NCI-H345 (cell line): ENCODE data around the gene SMIM21.

Experiments
- DNase-seq: peaks from one replicate; lab custom pipeline; 2025; lab: John Stamatoyannopoulos, UW

SMIM21 gene

DNA sequence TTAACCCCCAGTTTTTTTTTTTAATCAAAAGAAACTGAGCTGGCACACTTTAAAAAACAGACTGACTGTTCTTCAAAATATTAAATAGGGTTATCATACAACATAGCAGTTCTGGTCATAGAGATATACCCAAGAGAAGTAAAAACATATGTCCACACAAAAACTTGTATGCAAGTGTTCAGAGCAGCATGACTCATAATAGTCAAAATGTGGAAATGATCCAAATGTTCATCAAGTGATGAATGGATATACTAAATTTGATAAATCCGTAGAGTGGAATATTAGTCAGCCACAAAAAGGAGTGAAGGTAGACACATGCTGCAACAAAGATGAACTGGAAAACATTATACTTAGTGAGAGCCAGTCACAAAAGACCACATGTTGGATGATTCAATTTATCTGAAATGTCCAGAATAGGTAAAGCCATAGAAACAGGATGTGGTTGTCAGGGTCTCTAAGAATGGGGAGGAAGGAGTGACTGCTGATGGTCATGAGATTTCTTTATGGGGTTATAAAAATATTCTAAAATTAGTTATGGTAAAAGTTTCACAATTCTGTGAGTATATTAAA, 5.1 kb downstream of the SMIM21 start:
- DNase-seq = no peak

- no peak for DNase-seq
Observed at GRCh38 chr18:75421656-75422055, 5.8 kb downstream of the SMIM21 start.

DNA sequence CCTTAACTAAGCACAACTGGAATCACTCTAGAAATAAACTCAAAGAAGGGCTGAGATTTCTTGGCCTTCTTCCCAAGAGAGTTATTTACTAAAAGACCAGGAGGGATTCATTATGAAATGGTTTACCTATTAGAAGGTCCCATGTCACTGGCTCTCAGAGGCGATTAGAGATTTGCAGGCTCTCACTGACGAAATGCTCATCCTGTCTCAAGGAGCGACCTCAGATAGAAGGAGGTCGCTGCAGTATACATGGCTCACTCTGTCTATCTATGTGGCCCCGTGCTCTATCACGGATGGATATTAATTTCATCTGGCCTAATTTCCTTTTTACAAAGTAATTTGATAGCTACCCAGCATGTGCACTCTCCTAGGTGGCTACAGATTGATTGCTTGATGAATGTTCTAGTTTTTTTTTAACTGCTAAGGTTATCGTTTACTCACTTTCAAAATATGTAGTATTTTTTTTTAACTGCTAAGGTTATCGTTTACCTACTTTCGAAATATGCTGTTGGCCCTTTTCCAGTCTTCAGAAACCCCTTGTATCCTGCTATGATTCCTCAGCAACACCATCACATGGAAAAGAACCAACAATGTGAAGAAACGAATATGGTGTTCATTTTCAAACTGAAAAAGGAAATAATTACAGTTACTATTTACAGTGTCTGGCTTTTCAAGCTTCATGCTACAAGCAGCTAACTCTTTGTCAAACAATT, 9.1 kb downstream of the SMIM21 start:
- no peak for DNase-seq

- DNase-seq = no peak
Observed at GRCh38 chr18:75410611-75411010, 16.9 kb downstream of the SMIM21 start.

DNA sequence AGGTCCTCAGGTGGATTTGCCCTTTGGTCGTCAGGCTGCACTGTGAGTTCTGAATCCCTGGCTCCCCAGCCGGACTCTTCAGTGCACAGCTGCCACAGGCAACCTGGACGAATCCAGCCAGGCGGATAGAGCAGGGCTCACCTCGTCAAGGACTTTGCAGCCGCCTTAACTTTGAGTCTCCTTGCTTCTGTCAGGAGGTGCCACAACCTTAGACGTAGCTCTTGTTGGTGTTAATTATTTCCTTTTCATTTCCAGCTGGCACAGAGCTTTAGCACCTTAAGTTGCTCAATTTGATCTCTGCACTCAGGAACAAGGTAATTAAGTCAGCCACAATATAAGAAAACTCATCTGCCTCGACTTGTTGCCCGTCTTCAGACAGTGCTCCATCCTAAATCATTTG, 17.7 kb downstream of the SMIM21 start:
- no peak for DNase-seq

DNA sequence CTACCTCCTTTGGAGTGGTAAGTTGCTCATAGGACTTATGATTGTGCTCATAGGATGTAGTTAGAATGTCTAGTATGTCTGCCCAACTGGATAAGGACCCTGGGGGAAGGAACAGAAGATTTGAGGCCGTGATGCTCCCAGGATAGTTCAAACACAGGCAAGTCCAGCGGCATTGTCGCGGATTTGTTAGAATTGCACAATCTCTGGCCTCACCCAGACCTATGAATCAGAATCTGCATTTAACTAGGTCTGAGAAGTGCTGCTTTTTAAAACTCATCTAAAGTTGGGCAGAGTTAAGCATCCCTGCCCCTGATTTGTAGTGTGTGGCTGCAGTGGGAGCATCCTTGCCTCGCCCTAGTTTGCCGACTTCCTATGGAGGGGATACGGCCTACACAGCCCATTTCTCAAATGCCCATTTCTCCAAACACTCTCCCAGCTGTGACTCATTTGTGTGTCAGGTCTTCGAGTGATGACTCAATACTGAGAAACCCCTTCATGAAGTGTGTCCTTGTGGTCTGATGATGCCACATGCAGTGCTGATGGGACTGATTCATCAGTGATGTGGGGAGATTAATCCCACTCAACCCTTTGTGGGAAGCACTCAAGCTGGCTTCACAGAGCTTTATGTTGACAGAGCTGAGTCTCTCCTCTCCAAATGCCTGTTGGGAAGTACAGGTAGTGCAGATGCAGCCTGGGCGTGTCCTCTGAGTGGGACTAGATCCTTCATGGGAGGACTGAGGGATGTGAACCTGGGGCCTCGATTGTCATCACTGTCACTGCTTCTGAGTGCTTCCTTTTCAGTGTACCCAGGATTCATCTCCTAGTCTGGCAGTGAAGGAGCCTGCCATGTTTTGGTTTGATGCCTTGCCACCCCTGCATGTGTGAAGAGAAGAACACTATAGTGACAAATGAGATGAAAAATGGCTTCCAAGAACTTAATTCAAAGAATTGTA, 18.7 kb downstream of the SMIM21 start:
- peak; percentile 96 for DNase-seq

GRCh38 chr18:75407468-75408437, 19.8 kb downstream of the SMIM21 start:
- DNase-seq = peak; percentile 8

GRCh38 chr18:75406491-75407445, 20.7 kb downstream of the SMIM21 start:
- no peak for DNase-seq

- no peak for DNase-seq
Observed at GRCh38 chr18:75405351-75405750, 22.2 kb downstream of the SMIM21 start.

DNA sequence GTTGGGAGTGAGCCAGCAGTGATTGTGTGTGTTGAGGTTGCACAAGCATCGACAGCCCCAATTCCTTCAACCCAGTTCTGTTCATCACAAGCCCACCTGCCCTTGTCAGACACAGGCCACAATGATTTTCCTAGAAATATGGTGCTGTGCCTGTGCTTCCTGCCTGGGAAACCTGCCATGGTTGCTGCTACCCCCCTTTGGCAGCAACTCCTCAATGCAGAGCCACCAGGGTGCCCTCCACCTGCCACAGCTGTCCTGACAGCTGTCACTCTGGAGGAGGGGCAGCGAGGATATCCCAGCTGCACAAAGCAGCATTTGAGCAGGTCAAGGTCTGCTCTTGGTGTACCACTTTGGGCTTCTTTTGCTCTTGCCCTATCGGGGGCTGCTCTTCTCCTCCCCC, 27.1 kb downstream of the SMIM21 start:
- no peak for DNase-seq

- no peak for DNase-seq
Observed at GRCh38 chr18:75395137-75395536, 32.4 kb downstream of the SMIM21 start.

DNA sequence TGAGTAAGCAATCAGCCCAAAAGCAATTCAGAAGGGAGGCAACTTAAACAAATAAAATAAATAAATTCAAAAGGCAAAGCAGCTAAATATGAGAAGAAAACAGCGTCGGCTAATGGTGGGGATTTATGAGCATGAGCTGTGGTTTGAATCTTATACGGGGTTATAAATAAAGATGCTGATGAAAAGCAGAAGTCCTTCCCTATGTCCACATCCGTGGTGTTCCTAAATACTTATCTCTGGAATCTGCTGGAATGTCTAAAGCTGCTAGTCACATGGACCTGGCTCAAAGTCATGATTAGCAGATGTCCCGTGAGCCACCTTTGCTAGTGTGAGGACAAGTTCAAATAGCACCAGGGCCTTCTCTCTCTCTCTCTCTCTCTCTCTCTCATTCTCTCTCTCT, 33.8 kb downstream of the SMIM21 start:
- no peak for DNase-seq

DNA sequence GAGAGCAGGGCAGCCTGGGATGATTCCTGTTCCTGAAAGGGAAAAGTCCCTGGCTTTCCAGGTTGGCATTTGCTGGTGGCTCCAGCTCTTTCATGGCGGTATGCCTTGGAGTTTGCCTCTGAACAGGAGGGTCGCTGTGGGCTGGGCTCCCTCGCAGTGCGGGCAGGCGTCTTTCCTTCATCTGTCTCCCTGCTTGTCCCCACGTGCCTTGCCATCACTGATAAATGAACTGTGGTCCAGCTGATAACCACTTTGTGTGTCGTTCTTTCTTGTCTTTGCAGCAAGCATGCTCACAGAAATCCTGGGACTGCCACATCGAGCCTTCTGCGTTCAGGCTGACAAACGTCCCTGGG, 35.3 kb downstream of the SMIM21 start:
- DNase-seq = no peak

GRCh38 chr18:75391279-75392225, 36.0 kb downstream of the SMIM21 start:
- peak; percentile 14 for DNase-seq

DNA sequence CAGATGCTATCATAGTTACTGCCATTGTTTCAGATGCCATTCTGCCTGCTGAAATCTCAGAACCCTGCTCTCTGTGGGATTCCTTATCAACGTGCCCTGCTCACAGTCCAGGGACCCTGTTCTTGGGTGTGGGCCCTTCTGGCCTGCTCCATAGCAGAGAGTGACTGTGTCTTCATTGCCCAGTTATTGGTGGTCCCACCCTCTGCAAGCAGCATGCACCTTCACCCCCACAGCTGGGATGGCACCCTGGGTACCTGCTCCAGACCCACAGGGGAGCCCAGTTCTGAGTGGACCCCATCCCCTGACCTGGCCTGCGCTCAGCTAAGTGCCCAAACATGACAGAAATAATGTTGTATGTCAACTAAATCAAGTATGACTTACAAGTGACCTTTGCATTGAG, 36.6 kb downstream of the SMIM21 start:
- no peak for DNase-seq

GRCh38 chr18:75384144-75384543, 43.4 kb downstream of the SMIM21 start:
- no peak for DNase-seq

DNA sequence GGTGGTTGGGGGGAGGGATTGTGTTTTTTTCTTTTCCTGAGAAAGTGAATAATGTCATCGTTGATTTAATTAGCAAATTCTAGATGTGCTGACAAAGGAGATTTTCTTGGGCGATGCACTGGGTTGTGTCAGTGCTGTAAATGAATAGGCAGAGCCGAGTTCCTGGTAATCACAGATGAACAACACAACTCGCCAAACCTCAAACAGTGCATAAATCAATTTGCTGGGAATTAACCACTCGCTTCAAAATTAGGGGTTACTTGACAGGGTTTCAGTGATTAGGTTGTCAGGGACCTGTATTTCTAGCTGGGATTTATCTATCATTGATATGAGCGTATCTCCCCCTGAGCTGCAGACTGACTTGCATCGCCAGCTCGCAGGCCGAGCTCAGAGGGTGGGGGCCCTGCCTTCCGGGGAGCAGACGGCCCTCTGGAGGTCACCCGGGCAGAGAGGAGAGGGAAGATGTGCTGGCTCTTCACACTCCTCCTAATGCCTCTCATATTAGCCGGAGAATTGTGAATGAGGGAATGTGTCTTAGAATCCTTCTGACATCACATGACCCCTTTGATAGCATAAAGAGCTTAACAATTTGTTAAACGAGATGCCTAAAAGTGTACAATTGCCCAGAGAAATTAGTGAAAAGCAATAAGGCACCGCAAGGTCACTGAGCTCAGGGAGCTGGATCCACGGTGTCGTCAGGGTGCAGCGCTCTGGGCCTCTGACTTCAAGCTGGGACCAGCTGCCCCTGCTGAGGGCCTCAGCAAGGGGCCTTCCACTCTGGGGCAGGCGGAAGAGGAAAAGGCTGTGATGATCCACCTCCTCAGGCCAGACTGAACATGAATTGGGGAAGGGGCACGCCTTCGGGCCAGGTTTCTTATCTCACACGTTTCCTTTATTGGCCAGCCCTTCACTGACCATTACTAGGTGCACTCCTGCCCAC, 48.9 kb downstream of the SMIM21 start:
- no peak for DNase-seq

GRCh38 chr18:75377926-75378325, 49.6 kb downstream of the SMIM21 start:
- DNase-seq = no peak
